ENCODE results near the gene CATSPERE. TPM values are rescaled to one million over a fixed set of nuclear protein-coding genes. Genes with fewer than 3 reads are reported as not detected.
"Not testable (repeated sequence)": the region's sequence is repeated elsewhere in the genome, so short reads cannot be mapped to it uniquely, and the experiment has no call there.

The CATSPERE gene
- polyA plus RNA-seq, 6 donors from 2014 or later, result 0.16 to 1.5 (median 0.91) TPM

DNA sequence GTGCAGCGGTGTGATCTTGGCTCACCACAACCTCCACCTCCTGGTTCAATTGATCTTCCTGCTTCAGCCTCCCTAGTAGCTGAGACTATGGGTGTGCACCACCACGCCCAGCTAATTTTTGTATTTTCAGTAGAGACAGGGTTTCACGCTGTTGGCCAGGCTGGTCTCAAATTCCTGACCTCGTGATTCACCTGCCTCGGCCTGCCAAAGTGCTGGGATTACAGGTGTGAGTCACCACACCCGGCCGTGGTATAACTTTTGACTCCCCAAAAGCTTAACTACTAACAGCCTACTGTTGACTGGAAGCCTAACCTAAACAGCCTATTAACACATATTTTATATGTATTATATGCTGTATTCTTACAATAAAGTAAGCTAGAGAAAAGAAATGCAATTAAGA is 117.1 kb downstream of the CATSPERE start:
- H3K36me3 Mint-ChIP-seq, result peaks cover 7 to 17% of the 10 kb centered on the region in 2 donors
- peaks cover 7 to 50% (median 33%) of the 10 kb centered on the region in 7 donors for H3K9me3 Mint-ChIP-seq
- not testable (repeated sequence) for H3K27ac Mint-ChIP-seq; H3K4me3 Mint-ChIP-seq; ATAC-seq (ENCODE audit: low read depth in 2 of 2); H3K27me3 Mint-ChIP-seq; H3K4me1 Mint-ChIP-seq; DNase-seq

DNA sequence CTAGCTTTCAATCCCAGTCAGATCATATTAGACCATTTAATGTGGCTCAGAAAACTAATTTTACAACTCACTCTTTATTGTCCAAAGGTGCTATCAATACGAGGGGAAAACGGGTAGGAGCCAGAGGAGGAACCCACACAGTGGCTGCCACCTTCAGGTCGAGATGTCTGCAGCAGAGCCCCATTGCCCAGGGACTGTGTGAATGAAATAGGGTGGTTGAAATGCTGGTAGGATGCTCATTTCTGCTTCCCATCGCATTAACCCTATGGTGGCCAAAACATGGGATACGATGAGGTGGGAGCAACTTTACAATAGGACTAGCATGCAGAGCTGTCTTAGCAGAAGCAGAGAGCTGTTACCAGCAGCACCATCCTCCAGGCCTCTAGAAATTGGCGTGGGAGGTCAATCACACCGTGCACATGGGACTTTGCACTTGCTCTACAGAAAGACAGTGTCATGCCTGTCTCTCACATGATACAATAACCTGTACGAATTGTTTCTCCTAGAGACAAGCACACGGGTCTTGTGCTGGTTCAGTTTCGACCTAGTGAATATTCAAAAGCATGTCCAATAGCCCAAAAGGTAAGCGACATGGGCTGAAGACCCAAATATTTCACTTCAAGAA is 122.4 kb downstream of the CATSPERE start:
- peaks cover 0 to 7% (median 2%) of the 10 kb centered on the region in 7 donors for H3K9me3 Mint-ChIP-seq
- ATAC-seq (ENCODE audit: low read depth in 2 of 2) (no peak), DNase-seq (no peak)
- H3K27ac Mint-ChIP-seq, result no peak overlapping the region
- peaks cover 0 to 4% of the 10 kb centered on the region in 2 donors for H3K36me3 Mint-ChIP-seq
- no peak overlapping the region for H3K4me3 Mint-ChIP-seq
- H3K4me1 Mint-ChIP-seq, result peaks cover 0 to 4% (median 3%) of the 10 kb centered on the region in 3 donors
- no peaks in the 10 kb centered on the region for H3K27me3 Mint-ChIP-seq

DNA sequence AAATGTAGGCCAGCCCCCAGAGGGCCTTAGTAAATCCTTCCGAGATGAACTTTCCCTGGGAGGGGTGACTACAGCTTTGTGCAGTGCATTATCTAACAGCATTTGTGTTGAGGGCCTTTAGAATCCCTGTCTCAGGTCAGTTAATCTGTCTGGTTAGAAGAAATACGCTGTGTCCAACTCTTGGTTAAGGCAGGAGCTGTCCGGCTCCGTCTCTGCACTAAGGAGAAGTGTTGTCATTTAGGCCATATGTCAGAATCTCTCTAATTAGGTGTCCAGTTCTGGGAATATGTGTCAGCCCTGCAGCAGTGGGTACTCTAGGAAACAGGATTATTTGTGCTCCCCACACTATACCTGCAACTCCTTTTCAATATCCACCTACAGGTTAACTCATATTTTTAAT is 124.8 kb downstream of the CATSPERE start:
- no peak overlapping the region for H3K27ac Mint-ChIP-seq
- peaks cover 0 to 9% of the 10 kb centered on the region in 2 donors for H3K36me3 Mint-ChIP-seq
- H3K4me1 Mint-ChIP-seq, result peaks cover 0 to 4% (median 3%) of the 10 kb centered on the region in 3 donors
- ATAC-seq (ENCODE audit: low read depth in 2 of 2), result no peak
- peaks cover 0 to 7% (median 3%) of the 10 kb centered on the region in 7 donors for H3K9me3 Mint-ChIP-seq
- DNase-seq, result no peak
- no peaks in the 10 kb centered on the region for H3K27me3 Mint-ChIP-seq
- H3K4me3 Mint-ChIP-seq, result no peak overlapping the region

DNA sequence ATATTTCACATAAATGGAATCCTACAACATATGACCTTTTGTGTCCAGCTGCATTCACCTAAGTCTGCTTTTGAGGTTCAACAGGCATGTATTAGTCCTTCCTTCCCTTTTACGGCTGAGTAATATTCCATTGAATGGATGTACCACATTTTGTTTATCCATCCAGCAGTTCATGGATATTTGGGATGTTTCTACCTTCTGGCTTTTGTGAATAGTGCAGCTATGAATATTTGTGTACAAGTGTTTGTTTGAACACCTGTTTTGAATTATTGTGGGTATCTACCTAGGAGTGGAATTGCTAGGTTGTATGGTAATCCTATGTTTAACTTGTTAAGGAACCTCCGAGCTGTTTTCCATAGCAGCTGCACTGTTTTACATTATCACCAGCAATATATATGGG is 129.6 kb downstream of the CATSPERE start:
- H3K27me3 Mint-ChIP-seq, result no peaks in the 10 kb centered on the region
- no peaks in the 10 kb centered on the region for H3K4me1 Mint-ChIP-seq
- no peak overlapping the region for H3K27ac Mint-ChIP-seq
- DNase-seq (no peak), ATAC-seq (ENCODE audit: low read depth in 2 of 2) (no peak)
- H3K4me3 Mint-ChIP-seq, result no peak overlapping the region
- H3K9me3 Mint-ChIP-seq, result peaks cover 0 to 10% (median 3%) of the 10 kb centered on the region in 7 donors
- peaks cover 0 to 10% of the 10 kb centered on the region in 2 donors for H3K36me3 Mint-ChIP-seq

DNA sequence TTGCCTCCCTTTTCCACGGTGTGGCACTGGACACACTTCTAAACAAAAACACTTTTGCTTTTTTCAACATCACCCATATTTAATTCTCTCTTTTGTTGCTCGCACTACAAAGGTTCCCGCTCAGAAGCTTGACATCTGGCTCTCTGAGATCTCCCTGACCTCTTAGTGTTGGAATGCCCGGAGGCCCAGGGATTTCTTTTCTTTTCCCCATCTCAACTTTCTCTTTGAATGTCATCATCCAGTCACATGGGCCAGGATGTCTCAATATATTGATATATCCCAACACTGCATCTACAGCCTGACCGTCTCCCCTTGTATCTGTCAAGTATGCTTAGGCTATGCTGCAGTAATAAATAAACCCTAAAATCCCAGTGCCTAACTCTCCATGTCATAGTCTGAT is 137.5 kb downstream of the CATSPERE start:
- Mint-ChIP-seq H3K27me3 (no peaks in the 10 kb centered on the region), H3K27ac (no peak overlapping the region), H3K36me3 (no peaks in the 10 kb centered on the region), H3K9me3 (no peaks in the 10 kb centered on the region), H3K4me1 (no peaks in the 10 kb centered on the region), H3K4me3 (no peak overlapping the region)
- ATAC-seq (ENCODE audit: low read depth in 2 of 2) (no peak), DNase-seq (no peak)

DNA sequence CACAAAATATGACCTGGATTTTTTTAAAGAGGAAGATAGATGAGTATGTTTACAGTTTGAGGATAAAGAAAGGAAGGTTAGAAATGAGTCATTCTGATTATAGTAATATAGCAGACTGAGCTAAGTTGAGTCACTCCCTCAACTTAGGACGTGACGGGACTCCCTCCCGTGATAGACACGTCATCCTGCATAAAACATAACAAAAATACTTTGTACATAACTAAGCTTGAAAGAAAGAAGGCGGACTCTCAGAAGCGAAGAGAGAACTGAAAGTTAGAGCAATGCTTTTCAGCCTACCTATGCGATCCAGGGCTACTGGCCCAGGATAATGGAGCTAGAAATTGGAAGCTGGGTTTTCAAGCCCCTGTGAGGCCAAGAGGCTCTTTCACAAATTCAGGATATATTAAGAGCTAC is 138.9 kb downstream of the CATSPERE start:
- Mint-ChIP-seq H3K4me1 (no peaks in the 10 kb centered on the region), H3K27me3 (no peaks in the 10 kb centered on the region), H3K36me3 (no peaks in the 10 kb centered on the region), H3K9me3 (no peaks in the 10 kb centered on the region), H3K4me3 (no peak overlapping the region), H3K27ac (peak overlapping the region in 3 of 6 donors; percentile 9 to 27 (median 25))
- no peak for DNase-seq
- peak; percentile 18 to 69 for ATAC-seq (ENCODE audit: low read depth in 2 of 2)

DNA sequence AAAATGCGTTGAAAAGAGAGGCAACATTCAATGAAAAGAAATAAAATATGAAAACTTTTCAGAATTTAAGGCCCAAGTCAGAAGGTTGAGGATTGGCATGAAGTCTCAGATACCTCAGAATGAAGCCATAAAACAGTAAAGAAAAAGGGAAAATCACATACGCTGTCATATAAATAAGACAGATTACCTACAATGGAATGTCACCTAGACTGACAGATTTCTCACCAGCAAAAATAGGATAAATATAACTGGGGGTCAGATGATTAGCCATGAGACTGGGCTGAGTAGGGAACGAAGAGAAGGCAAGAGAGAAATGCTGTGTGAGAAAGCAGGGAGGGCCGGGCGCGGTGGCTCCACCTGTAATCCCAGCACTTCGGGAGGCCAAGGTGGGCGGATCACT is 140.3 kb downstream of the CATSPERE start:
- ATAC-seq (ENCODE audit: low read depth in 2 of 2), result no peak

DNA sequence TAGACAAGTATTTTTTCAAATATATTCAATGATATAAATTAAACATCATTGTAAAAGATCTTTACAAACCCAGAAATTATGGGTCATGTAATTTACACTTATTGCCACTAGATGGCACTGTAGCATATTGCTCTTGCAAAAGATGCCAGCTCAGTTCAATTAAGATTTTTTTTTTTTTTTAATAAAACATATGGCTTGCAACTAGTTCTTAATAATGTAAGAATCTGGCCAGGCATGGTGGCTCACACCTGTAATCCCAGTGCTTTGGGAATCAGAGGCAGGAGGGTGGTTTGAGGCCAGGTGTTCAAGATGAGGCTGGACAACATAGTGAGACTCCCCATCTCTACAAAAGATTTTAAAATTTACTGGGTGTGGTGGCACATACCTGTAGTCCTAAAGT is 142.4 kb downstream of the CATSPERE start:
- H3K27me3 Mint-ChIP-seq, result no peaks in the 10 kb centered on the region
- H3K4me3 Mint-ChIP-seq, result no peak overlapping the region
- H3K4me1 Mint-ChIP-seq, result no peaks in the 10 kb centered on the region
- DNase-seq (peak; percentile 34), ATAC-seq (ENCODE audit: low read depth in 2 of 2) (no peak)
- H3K36me3 Mint-ChIP-seq, result no peaks in the 10 kb centered on the region
- H3K9me3 Mint-ChIP-seq, result no peaks in the 10 kb centered on the region
- H3K27ac Mint-ChIP-seq, result no peak overlapping the region

More for the DNA sequence above, 140.3 kb downstream of the CATSPERE start:
- no peaks in the 10 kb centered on the region for H3K27me3 Mint-ChIP-seq
- no peaks in the 10 kb centered on the region for H3K36me3 Mint-ChIP-seq
- no peak overlapping the region for H3K4me3 Mint-ChIP-seq
- H3K9me3 Mint-ChIP-seq, result no peaks in the 10 kb centered on the region
- no peak for DNase-seq
- H3K4me1 Mint-ChIP-seq, result no peaks in the 10 kb centered on the region
- peak overlapping the region in 1 of 6 donors; percentile 23 for H3K27ac Mint-ChIP-seq

DNA sequence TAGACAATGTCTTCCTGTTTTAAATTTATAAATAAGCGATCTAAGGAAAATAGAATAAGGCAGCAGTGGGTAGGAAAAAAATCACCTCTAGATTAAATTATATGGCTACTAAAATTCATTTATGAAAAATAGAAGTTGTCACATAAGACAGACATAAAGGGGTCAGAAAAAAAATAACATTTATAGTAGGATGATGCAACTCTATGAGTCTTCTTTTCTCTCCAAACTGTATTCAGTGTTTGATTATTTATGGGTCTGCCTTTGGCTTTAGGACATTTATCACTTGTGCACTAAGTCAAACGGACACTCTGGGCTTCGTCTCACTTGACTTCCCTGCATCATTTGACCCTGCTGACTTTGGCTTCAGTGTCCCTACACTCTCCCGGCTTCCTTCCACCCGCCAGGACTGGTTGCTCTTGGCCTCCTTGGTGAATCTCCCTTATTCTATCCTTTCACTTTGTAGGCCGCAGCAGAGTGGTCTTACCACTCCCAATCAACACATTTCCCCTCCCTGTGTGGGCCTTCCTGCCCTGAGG is 144.8 kb downstream of the CATSPERE start:
- Mint-ChIP-seq H3K4me1 (no peaks in the 10 kb centered on the region), H3K4me3 (no peak overlapping the region), H3K27ac (no peak overlapping the region), H3K9me3 (no peaks in the 10 kb centered on the region), H3K27me3 (no peaks in the 10 kb centered on the region), H3K36me3 (no peaks in the 10 kb centered on the region)
- DNase-seq (no peak), ATAC-seq (ENCODE audit: low read depth in 2 of 2) (no peak)

DNA sequence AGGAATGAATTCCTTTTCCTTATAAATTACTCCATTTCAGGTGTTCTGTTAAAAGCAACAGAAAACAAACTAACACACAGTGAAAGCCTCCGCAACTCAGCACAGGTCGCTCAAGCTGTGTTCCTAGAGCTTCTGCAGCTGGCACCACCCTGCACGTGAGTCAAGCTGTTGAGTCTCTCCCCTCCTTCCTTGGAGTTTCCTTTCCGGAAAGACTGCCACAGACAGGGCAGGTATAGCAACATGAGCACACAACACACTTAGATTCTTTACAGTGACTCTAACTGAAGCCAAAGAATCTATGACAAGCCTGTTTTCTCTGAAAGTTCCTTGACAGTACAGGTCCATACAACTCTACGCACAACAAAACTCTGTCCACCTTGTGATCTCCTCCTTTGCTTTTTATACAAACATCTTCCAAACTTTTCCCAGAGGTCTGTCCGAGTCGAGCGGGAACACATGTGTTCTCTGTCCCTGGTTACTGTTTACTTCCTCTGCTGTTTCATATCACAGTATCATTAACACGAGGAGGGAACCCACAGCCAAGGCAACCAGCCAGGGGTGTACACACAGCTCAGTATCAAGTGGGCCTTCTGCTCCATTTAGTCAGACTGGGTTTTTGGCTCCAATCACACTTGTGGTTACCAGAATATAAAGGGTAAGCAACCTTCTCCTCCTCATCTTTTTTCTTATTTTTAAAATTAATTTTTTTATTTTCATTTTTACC is 153.2 kb downstream of the CATSPERE start:
- ATAC-seq (ENCODE audit: low read depth in 2 of 2) (no peak), DNase-seq (no peak)
- Mint-ChIP-seq H3K9me3 (no peaks in the 10 kb centered on the region), H3K4me1 (no peaks in the 10 kb centered on the region), H3K4me3 (no peak overlapping the region), H3K27me3 (peaks cover 0 to 3% (median 0%) of the 10 kb centered on the region in 3 donors), H3K36me3 (no peaks in the 10 kb centered on the region), H3K27ac (no peak overlapping the region)

DNA sequence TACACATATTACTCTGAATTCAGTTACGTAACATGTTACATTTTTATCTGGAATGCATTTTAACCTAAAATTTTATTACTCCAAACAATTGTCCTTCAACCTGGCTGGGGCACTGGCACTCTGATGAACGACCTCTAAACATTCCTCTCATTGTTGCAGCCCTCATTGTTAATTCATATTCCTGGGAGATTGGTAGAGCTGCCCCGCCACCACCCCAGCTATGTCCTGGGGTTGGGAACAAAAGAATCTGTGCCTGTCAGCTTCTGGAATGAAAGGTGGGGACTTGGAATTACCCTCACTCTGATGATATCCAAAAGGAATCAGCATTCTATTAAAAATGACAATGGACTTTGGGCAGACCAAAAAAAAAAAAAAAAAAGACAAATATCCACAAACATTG is 153.8 kb downstream of the CATSPERE start:
- H3K27ac Mint-ChIP-seq, result no peak overlapping the region
- H3K36me3 Mint-ChIP-seq, result no peaks in the 10 kb centered on the region
- no peak overlapping the region for H3K4me3 Mint-ChIP-seq
- no peaks in the 10 kb centered on the region for H3K4me1 Mint-ChIP-seq
- H3K27me3 Mint-ChIP-seq, result peaks cover 0 to 3% (median 0%) of the 10 kb centered on the region in 3 donors
- ATAC-seq (ENCODE audit: low read depth in 2 of 2) (no peak), DNase-seq (no peak)
- no peaks in the 10 kb centered on the region for H3K9me3 Mint-ChIP-seq

DNA sequence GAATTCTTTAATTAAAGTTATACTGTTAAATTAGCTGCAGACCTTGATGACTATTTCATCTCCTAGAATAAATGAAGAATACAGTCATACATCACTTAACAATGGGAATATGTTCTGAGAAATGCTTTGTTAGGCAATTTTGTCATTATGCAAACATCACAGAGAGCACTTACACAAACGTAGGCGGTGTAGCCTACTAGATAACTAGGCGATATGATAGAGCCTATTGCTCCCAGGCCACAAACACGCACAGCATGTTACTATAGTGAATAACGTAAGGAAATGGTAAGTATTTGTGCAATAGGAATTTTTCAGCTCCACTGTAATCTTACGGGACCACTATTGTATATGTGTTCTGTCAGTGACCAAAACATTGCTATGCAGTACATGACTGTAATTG is 154.2 kb downstream of the CATSPERE start:
- ATAC-seq (ENCODE audit: low read depth in 2 of 2) (no peak), DNase-seq (no peak)
- no peak overlapping the region for H3K27ac Mint-ChIP-seq
- no peak overlapping the region for H3K4me3 Mint-ChIP-seq
- no peaks in the 10 kb centered on the region for H3K4me1 Mint-ChIP-seq
- H3K27me3 Mint-ChIP-seq, result peaks cover 0 to 3% (median 0%) of the 10 kb centered on the region in 3 donors
- no peaks in the 10 kb centered on the region for H3K36me3 Mint-ChIP-seq
- no peaks in the 10 kb centered on the region for H3K9me3 Mint-ChIP-seq

DNA sequence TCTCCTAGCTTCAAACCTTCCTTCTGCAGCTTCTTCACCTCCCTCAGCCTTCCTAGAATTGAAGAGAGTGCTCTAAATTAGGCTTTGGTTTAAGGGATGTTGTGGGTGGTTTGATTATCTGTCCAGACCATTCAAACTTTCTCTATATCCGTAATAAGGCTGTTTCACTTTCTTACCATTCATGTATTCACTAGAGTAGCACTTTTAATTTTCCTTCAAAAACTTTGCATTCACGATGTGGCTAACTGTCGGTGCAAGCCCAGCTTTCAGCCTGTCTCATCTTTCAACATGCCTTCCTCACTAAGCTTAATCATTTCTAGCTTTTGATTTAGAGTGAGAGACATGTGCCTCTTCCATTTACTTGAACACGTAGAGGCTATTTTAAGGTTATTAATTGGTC is 165.6 kb downstream of the CATSPERE start:
- no peak overlapping the region for H3K27ac Mint-ChIP-seq
- H3K4me3 Mint-ChIP-seq, result no peak overlapping the region
- ATAC-seq (ENCODE audit: low read depth in 2 of 2), result no peak
- H3K9me3 Mint-ChIP-seq, result peaks cover 0 to 4% (median 0%) of the 10 kb centered on the region in 7 donors
- H3K36me3 Mint-ChIP-seq, result no peaks in the 10 kb centered on the region
- H3K27me3 Mint-ChIP-seq, result peaks cover 7 to 16% (median 16%) of the 10 kb centered on the region in 3 donors
- H3K4me1 Mint-ChIP-seq, result no peaks in the 10 kb centered on the region
- DNase-seq, result no peak

DNA sequence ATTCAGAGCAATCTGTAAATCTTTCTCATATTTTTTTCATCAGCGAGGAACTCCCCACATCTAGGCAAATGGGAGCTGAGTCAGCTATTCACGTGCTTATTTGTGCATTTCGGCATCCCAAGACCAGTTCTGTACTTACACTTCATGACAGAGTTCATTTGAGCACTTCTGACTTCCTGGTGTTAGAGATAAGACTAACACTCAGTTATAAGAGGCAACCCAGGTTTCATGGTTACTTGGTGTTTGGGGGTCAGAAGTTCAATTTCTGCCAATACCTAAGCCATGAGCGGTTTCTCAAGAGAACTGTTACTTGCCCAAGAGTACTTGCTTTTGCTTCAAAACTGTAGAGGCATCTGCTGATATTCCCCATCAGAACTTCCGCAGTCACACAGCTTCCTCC is 167.7 kb downstream of the CATSPERE start:
- no peaks in the 10 kb centered on the region for H3K4me1 Mint-ChIP-seq
- no peak overlapping the region for H3K4me3 Mint-ChIP-seq
- no peak overlapping the region for H3K27ac Mint-ChIP-seq
- ATAC-seq (ENCODE audit: low read depth in 2 of 2), result no peak
- no peaks in the 10 kb centered on the region for H3K36me3 Mint-ChIP-seq
- H3K27me3 Mint-ChIP-seq, result peaks cover 8 to 16% (median 16%) of the 10 kb centered on the region in 3 donors
- H3K9me3 Mint-ChIP-seq, result peaks cover 0 to 8% (median 0%) of the 10 kb centered on the region in 7 donors
- DNase-seq, result no peak
